Measurements from ENCODE around the gene ZNF564. TPM values are rescaled to one million over a fixed set of nuclear protein-coding genes. Genes with fewer than 3 reads are reported as not detected.

Gene ZNF564
- total and polyA plus RNA-seq, 2 donors (not counting 3 experiments of a cell fraction or from before 2014, with no cell fraction given), result 1.5 to 6.5 TPM

GRCh38 chr19:12482509-12482886 lies 68.8 kb downstream of the ZNF564 start:
- no peak for FAIRE-seq
- ChIA-PET POLR2A (no interaction called here), CTCF (no interaction called here)
- H4K20me1 ChIP-seq (replicated peaks; ENCODE audit: control insufficient read depth, extremely low read depth, insufficient read depth, low read length), result no peaks in the 10 kb centered on the region
- no peak overlapping the region for H3K4me3 ChIP-seq (replicated peaks in 1 of 3; ENCODE audit: insufficient read depth in 1 of 3, low read depth in 1 of 3, low read length in 3 of 3)
- H3K36me3 ChIP-seq (ENCODE audit: control insufficient read depth in 2 of 2, extremely low read depth in 1 of 2, insufficient read depth in 2 of 2, low read length in 2 of 2), result no peaks in the 10 kb centered on the region
- no peak for DNase-seq (ENCODE audit: low read depth, low spot score)
- dilution Hi-C loops (cut with MboI; ENCODE audit: extremely low pct_ligation_motif_present, low sequenced_read_pairs) (no loop called here), intact Hi-C loops (cut with micrococcal nuclease) (loop anchor here (5.0 kb wide), 1 partner anchor 70 kb away; the partner anchor contains the start of gene ZNF564)
- no peak overlapping the region for H2AFZ ChIP-seq (ENCODE audit: low read depth, low read length)
- H3K4me1 ChIP-seq (ENCODE audit: control insufficient read depth, extremely low read depth, insufficient read depth, low read length), result peaks cover 7% of the 10 kb centered on the region
- no peak overlapping the region for H3K27ac ChIP-seq (ENCODE audit: insufficient read depth, low read depth, low read length)
- no peak for TF ChIP-seq MYC (IDR thresholded peaks at IDR 0.05; ENCODE audit: low read depth, low read length)
- H3K27me3 ChIP-seq (ENCODE audit: control insufficient read depth in 2 of 2, insufficient read depth in 2 of 2, low read length in 2 of 2), result no peaks in the 10 kb centered on the region
- H3K4me2 ChIP-seq (ENCODE audit: insufficient read depth, low read length), result no peak overlapping the region
- no peaks in the 10 kb centered on the region for H3K79me2 ChIP-seq (ENCODE audit: control insufficient read depth, insufficient read depth, low read length)
- H3K9ac ChIP-seq (replicated peaks; ENCODE audit: extremely low read depth, insufficient read depth, low read length), result no peak overlapping the region
- H3K9me3 ChIP-seq (replicated peaks; ENCODE audit: control insufficient read depth, insufficient read depth, low read length), result no peaks in the 10 kb centered on the region
- BruUV-seq (replicated peaks), result no TSS peak
- no peaks in the 10 kb centered on the region for H3K9me1 ChIP-seq (replicated peaks; ENCODE audit: control insufficient read depth, extremely low read depth, insufficient read depth, low read length)

GRCh38 chr19:12481781-12482508 lies 69.3 kb downstream of the ZNF564 start:
- TF ChIP-seq POLR2AphosphoS5 (IDR thresholded peaks at IDR 0.05; ENCODE audit: insufficient read depth, low read depth, low read length) (no peak), FOS (IDR thresholded peaks at IDR 0.05; ENCODE audit: borderline replicate concordance, insufficient read depth, low read length) (no peak), JUN (IDR thresholded peaks at IDR 0.05; ENCODE audit: borderline replicate concordance, insufficient read depth, insufficient read length, low read depth) (no peak), GATA2 (IDR thresholded peaks at IDR 0.05; ENCODE audit: insufficient read depth, insufficient read length, low read depth, low read length) (no peak), EZH2 (IDR thresholded peaks at IDR 0.05; ENCODE audit: borderline replicate concordance, low read depth, low read length, severe bottlenecking) (no peak), POLR2A (IDR thresholded peaks at IDR 0.05; ENCODE audit: low read depth, low read length) (no peak), MAX (IDR thresholded peaks at IDR 0.05; ENCODE audit: insufficient read depth, insufficient read length) (no peak), CTCF (IDR thresholded peaks at IDR 0.05; ENCODE audit: extremely low read depth in 1 of 2, insufficient read depth in 1 of 2, low read depth in 1 of 2, low read length in 2 of 2) (no peak), MYC (IDR thresholded peaks at IDR 0.05; ENCODE audit: low read depth, low read length) (no peak)
- FAIRE-seq (no peak), DNase-seq (ENCODE audit: low read depth, low spot score) (no peak)
- Histone ChIP-seq H3K27me3 (ENCODE audit: control insufficient read depth in 2 of 2, insufficient read depth in 2 of 2, low read length in 2 of 2) (no peaks in the 10 kb centered on the region), H3K9ac (replicated peaks; ENCODE audit: extremely low read depth, insufficient read depth, low read length) (no peak overlapping the region), H3K27ac (ENCODE audit: insufficient read depth, low read depth, low read length) (no peak overlapping the region), H4K20me1 (replicated peaks; ENCODE audit: control insufficient read depth, extremely low read depth, insufficient read depth, low read length) (no peaks in the 10 kb centered on the region), H3K9me3 (replicated peaks; ENCODE audit: control insufficient read depth, insufficient read depth, low read length) (no peaks in the 10 kb centered on the region), H3K9me1 (replicated peaks; ENCODE audit: control insufficient read depth, extremely low read depth, insufficient read depth, low read length) (no peaks in the 10 kb centered on the region), H3K79me2 (ENCODE audit: control insufficient read depth, insufficient read depth, low read length) (no peaks in the 10 kb centered on the region), H3K36me3 (ENCODE audit: control insufficient read depth in 2 of 2, extremely low read depth in 1 of 2, insufficient read depth in 2 of 2, low read length in 2 of 2) (no peaks in the 10 kb centered on the region), H3K4me3 (replicated peaks in 1 of 3; ENCODE audit: insufficient read depth in 1 of 3, low read depth in 1 of 3, low read length in 3 of 3) (no peak overlapping the region), H2AFZ (ENCODE audit: low read depth, low read length) (no peak overlapping the region), H3K4me1 (ENCODE audit: control insufficient read depth, extremely low read depth, insufficient read depth, low read length) (peaks cover 7% of the 10 kb centered on the region), H3K4me2 (ENCODE audit: insufficient read depth, low read length) (no peak overlapping the region)
- ChIA-PET POLR2A (no interaction called here), CTCF (no interaction called here)
- no TSS peak for BruUV-seq (replicated peaks)
- intact Hi-C loops (cut with micrococcal nuclease) (loop anchor here (5.0 kb wide), 1 partner anchor 70 kb away; the partner anchor contains the start of gene ZNF564), dilution Hi-C loops (cut with MboI; ENCODE audit: extremely low pct_ligation_motif_present, low sequenced_read_pairs) (no loop called here)

Measured in endothelial cell of umbilical vein (primary cell).